T follicular helper cell (primary cell): ENCODE measurements around the gene NAT14.
"Not testable (repeated sequence)": the region's sequence is repeated elsewhere in the genome, so short reads cannot be mapped to it uniquely, and the experiment has no call there.

ENCODE experiments used
- DNase-seq: peaks from one replicate; pipeline ENCODE4 v3.0.0-alpha.2; 2020; ENCODE audit warnings: low read depth
- total RNA-seq, 2 experiments: gene quantifications; one replicate each; lab custom pipeline; 2026; lab: John Stamatoyannopoulos, UW

Gene NAT14, protein sequence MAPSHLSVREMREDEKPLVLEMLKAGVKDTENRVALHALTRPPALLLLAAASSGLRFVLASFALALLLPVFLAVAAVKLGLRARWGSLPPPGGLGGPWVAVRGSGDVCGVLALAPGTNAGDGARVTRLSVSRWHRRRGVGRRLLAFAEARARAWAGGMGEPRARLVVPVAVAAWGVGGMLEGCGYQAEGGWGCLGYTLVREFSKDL
- total RNA-seq: 3.4 to 4.3 reads per million in 2 experiments

DNA sequence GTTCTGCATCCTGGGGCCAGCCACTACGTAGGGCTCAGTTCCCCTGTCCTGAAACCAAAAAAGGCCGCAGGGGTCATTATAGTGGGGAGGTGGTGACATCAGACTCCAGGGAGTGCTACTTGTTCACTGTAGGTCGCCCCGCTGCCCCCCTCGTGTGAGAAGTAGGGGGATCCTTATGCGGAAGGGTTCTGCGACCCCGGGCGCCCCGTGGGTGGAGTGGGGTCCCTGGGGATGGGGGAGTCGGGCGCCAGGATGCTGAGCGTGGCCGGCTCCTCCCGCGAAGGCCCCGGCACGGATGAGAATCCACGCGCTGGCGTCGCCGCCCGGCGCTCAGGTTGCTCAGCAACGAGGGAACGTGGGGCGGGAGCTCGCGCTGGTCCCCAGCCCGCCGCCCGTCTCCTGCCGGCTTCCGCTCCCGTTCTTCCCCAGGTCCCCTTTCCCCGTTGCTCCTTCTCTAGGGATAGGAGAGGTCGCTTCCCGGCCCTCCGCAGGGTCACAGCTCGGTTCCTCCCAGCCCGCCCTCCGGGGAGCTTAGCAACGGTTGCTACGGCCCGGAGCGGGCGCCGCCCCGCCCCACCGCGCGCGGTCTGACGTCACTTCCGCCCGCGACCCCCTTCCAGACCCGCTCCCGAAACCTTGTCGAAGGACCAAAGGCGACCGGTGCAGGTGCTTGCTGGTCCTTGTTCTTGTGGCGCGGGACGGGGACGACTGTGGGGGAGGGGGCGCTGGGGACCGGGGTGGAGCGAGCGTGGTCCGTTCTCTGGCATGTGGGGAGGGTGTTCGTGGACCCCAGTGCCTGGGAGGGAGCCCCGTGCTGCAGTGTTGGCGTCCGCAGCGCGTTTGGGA, at the start of gene NAT14:
NAT14 (plus strand) TSS at position 596 of the 846 bp plus-strand sequence. CDS start 521 bp downstream, outside the sequence.
- peak; percentile 52 for DNase-seq

DNA sequence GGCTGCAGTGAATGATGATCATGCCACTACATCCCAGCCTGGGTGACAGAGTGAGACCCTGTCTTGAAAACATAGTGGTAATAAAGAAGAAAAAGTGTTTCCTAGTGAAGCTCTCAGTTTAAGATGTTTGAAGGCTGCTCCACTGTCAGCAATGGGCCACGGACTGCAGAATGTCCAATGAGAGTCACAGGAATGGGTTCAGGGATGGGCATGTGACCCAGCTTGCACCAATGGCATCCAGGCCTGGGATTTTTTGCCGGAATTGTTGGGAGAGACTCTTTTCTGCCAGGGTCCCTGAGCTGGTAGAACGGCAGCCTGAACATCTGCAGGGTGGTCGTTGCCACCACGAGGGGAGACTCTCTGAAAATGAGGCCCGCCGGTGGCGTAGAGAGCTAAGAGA, 48.1 kb upstream of the NAT14 start:
- DNase-seq: no peak

DNA sequence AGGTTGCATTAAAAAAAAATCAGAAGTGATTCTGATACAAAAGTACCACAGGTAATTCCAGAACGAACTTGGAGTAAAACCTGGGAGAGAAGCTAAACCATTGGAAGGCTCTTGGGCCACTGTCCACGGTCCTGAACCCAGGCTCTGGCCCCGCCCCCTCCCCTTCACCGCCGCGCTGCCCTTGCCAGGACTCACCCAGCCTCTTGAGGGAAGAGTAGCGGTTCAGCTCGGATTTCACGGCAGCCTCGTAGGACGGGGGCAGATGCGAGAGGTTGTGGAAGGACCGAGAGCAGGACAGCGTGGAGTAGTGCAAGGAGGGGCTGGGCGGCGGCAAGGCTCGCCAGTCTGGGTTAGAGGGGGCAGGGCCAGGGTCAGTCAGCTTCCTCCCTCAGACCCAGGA, 47.6 kb upstream of the NAT14 start:
- no peak for DNase-seq

DNA sequence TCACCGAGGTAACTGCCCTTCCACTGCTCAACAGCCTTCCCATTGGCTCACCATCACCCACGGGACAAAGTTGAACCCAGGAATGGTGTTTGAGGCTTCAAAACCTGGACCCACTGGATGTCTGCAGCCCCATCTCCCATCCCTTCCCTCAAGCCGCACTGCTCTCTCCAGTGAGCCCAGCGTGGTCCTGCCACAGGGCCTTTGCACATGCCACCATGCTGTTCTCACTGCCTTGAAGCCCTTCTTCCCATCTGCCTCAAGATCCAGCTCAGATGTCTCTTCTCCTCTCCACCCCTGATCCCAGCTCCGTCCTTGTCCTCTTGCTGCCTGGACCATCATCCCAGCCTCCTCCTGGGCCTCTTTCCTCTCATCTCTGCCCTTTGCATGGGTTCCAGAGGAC, 45.9 kb upstream of the NAT14 start:
- DNase-seq: no peak

DNA sequence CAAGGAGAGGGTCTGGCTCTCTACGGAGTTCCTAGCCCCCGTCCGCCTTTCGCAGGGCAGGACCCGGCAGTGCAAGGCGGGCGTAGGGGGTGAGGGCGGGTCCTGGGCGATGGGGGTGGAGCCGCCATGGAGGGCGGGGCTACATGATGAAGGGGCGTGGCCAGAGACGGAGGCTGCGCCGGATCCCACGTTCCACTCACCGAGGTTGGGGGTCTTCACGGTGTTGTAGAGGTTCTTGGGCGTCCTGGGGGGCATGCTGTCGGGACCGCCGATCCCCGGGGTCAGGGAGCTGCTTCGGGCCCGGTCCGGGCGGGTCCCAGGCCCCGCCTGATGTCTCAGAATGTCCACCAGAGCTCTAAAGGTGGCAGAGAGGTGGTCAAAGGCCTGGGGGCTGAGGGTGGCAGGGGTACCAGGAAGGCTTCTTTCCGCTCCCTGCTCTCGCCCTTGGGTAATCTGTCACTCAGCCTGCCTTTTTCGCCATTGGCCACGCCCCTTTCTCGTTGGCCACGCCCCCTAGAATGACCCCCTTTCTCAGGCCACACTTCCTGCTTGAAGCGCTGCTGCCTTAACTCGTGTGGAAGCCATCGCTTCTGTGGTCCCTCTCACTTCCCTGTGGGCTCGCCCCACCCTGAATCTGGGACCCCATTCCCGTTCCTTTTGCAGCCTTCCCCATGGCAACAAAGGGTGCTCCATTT, 44.4 kb upstream of the NAT14 start:
- no peak for DNase-seq

DNA sequence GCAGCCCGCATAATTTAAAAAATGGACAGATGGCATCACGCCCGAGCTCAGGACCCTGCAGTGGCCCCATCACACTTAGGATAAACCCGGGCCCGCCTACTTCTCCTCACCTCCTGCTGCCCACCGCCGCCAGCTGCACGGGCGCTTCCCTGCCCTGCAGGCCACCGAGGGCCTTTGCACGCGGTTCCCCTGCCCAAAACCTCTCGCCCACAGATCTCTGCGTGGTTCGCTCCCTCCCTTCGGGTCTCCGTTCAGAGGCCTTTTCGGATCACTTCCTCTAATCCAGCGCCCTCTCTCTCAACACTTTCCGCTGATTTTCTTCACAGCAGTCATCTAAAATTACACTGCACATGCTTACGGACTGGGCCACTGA, 43.7 kb upstream of the NAT14 start:
- DNase-seq: no peak

DNA sequence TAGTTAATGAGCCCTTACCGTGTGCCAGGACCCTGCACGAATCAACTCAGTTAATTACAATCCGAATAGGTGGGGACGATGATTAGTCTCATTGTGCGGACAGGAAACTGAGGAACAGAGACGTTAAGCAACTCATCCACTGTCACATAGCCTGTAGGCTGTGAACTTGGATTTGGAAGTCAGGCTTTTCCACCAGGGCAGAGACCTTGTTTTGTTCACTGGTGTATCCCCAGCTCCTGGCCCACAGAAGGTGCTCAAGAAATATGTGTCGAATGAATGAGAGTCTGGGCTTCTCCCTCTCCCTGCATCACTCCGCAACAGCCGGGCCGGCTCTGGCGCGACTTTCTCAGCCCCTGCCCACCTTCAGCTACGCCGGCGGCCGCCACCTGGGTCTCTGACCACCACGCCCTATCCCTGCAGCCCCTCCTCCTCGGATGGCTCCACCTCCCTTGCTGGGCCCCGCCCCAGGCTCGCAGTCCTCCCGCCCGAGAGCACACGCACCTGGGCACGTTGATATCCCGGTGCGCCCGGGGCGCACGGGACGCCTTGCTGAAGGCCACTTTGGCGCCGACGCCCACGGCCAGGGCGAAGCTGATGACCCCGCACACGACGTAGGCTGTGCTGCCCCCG, 43.2 kb upstream of the NAT14 start:
- DNase-seq: no peak

DNA sequence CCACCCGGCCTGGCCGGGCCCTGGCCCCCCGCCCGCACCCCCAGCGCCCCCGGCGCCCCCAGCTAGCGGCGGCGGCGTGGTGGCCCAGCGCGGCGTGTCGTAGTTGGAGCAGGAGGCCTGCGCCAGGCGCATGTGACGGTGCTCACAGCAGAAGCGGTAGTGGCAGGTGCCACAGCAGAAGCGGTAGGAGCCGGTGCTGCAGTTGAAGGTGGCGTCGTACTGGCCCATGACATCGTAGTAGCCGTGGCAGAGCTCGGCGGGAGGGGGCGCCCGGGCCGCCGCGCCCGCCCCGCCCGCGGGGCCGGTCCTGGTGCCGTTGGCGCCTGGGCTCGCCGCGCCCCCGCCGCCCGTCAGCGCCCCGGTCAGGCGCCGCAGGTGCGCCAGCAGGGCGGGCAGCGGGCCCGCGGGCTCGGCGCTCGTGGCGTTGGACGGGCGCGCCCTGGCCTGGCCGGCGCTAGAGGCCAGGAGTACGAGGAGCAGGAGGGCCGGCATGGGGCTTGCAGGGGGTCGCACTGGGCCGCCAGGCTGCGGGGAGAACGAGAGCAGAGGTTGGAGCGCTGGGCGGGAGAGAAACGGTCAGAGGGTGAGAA, 42.5 kb upstream of the NAT14 start:
- DNase-seq: no peak

DNA sequence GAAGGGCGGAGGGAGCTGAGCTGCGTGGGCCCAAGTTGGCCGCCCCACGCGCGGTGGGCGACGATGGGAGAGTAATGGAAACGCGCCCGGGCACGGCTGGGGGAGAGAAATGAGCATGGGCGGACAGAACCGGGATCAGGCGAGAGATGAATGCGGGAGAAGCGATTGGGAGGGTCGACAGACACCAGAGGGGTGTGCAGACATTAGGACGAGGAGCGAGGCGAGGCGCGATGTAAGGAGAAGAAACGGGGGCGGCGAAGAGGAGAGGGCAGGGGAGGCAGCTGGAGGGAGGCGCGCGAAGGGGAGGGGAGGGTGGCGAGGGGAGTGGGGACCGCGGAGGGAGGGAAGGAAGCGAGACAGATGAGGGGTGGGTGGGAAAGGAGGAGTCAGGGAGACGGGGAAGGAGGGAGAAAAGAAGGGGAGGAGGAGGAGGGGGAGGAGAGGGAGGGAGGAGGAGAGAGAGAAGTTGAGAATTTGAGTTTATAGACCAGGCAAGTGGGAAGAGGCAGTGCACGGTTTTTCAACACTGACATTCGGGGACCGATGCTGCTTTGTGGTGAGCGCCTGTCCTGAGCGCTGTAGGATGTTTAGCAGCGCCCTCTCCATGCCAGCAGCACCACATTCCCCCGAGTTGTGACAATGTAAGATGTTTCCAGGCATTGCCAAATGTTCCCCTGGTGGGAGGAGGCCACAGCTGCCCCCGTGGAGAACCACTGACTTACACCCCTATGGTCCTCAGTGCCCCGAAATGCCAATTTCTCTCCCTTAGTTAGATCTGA, 41.8 kb upstream of the NAT14 start, which contains the start of gene SHISA7:
SHISA7 (minus strand) TSS at position 256 of the 779 bp plus-strand sequence. CDS start 437 bp downstream, outside the sequence.
- DNase-seq: no peak

DNA sequence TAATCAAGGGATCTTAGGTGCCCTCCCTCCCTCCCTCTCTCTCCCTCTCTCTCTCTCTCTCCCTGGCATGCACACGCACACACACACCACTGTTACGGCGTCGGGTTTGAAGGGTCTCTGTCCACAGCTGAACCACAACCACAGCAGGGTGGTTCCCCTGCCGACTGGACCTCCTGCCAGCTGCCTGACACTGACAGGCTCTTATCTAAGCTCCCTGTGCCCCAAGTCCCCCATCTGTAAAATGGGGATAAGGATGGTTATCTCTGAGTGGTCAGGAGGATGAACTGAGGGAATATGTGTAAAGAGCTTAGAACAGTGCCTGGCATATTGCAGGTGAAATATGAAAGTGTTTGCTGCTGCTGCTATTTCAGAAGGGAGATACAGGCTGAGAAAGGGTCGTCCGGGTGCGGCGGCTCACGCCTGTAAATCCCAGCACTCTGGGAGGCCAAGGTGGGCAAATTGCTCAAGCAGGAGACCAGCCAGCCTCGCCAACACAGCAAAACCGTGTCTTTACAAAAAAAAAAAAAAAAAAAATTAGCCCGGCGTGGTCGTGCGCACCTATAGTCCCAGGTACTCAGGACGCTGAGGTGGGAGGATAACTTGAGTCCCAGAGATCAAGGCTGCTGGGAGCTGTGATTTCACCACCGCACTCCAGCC, 41.0 kb upstream of the NAT14 start:
- DNase-seq: no peak

DNA sequence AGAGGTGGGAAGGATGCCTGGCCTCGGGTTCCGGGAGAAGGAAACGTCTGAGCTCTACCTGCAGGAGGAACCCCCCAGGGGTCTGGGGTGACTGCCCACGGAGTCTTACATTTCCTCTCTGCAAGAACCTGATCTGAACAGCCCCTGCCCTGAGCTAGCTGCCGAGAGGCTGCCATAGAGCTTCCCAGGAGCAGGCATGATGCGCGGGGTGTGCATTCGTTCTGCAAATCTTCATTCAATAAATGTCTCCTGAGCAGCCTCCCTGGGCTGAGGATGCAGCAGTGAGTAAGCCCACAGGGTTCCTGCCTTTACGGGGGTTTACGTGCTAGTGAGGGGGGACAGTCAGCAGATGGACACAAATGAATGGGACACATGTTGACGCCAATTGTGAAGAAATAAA, 40.3 kb upstream of the NAT14 start:
- DNase-seq: no peak

DNA sequence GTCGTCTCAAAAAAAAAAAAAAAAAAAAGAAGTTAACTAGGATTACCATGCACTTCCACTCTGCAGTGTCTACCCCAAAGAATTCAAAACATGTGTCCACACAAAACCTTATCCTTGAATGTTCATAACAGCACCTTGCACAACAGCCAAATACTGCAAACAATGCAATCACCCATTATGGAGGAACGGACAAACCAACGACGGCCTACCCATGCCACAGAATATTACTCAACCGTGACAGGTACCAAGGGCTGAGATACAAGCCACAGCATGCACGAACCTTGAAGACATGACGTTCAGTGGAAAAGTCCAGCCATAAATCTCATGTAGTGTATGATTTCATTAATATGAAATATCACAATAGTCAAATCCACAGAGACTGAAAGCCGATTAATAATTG, 38.9 kb upstream of the NAT14 start:
- DNase-seq: no peak

DNA sequence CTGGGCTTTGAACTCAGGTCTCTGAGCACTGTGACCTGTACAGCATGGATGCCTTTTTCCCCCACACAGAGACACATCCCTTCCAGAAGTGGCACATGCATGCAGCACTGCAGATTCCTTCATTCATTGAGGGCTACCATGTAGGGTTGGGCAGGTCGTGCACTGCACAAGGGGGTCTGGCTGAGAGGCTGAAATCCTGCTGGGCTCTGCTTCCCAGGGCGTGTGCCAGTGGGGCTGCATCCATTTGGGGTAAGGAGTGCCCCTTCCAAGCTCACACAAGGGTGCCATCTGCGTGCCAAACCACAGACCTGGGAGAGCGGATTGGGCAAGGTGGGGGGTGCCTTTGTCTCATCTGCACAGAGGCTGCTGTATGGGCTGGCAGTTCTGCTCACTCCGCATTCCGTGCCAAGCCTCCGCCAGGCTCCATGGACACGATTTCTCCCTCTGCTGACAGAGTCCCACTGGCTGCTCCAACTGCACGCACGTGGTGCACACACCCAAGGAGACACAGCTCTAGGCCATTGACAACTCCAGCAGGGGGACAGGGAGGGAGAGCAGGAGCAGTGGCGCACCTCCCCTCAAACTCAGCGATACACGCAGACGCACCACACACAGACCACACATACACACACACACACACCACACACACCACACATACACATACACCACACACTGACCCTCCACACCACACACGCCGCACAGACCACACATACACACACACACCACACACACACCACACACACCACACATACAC, 37.4 kb upstream of the NAT14 start:
- DNase-seq: no peak

DNA sequence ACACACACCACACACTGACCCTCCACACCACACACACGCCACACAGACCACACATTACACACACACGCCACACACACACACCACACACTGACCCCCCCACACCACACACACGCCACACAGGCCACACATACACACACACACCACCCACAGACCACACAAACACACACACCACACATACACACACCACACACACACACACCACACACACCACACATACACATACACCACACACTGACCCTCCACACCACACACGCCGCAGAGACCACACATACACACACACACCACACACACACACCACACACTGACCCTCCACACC, 36.9 kb upstream of the NAT14 start:
- DNase-seq: not testable (repeated sequence)

DNA sequence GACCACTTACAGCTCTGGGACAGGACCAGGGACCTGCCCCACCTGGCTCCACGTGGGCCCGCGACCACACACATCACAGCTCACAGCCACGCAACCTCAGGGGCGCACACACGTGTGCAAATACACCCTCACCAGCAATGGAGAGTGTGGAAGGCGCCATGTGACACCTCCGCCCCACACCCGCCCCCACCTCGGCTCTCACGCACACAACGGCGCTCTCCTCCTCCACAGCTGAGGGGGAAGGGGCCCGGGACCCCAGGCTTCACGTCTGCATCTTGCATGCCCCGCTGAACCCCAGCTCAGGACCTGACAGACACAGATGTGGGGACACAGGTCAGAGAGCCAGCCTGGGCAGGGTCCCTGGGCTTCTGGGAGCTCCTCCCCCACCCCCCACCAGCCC, 35.5 kb upstream of the NAT14 start:
- no peak for DNase-seq

DNA sequence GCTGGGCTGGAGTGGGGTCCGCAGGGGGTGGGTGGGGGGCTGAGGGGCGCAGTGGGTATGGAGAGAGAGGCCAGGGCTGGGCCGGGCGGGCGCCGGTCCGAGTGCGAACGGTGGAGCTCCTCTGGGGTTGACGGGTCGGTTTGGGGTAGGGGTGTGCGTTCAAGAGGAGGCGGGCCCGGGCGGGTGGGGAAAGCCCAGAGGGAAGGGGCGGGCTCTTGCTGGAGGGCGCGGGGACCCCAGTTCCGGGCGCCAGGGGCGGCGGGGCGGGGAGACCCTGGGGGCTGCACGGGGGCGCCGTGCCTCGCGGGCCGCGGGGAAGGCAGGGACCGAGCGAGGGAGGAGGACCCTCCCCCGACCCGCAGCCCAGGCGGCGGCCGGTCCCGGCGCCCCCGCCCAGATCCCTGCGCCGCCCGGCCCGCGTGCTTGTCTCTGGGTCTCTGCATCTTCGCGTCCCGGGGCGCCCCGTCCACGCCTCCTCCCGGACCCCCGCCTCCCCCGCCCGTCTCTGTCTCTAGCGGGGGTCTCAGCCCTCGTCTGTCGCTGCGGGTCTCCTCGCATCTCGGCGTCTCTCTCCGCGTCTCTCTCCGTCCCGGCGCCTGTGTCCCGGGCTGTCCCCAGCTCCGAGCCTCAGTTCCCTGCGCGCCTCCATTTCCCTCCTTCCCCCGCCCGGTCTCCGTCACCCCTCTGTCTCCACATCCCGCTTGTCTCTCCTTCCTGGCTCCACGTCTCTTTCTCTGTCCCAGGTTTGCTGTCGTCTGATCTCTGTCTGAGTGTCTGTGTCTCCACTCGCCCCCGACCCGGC, 33.6 kb upstream of the NAT14 start:
- DNase-seq: no peak

DNA sequence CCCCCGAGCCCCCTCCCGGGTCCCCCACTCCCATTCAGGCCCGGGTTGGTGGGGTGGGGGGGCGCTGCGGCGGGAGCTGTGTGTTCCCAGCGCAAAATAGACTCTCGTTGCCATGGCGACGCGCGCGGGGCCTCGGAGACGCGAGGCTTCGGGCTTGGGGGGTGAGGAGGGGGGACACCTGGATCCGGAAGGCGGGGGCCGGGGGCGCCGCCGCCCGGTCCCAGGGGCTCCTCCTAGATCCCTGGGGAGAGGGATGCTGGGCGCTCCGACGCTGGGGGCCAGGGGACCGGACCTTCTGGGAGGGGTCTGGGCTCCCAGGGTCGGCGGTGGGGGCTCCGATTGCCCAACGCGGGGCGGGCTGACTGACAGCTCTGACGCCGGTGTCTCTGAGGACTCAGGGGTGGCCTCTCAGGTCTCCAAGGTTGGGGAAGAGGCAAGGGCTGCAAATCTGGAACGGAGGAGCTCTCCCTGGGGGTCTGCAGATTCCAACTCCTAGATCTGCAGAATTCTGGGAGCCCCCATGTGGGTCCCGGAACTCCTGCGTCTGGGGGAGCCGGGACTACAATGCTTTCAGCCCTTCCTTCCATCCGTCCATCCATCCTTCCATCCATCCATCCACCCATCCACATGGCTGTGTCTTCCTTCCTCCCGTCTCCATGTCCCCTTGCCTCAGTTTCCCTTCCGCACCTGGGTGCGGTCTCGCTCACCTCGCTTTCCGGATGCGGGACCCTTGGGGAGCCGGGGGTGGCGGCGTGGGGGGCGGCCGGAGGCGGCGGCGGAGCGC, 32.8 kb upstream of the NAT14 start:
- peak; percentile 26 for DNase-seq

DNA sequence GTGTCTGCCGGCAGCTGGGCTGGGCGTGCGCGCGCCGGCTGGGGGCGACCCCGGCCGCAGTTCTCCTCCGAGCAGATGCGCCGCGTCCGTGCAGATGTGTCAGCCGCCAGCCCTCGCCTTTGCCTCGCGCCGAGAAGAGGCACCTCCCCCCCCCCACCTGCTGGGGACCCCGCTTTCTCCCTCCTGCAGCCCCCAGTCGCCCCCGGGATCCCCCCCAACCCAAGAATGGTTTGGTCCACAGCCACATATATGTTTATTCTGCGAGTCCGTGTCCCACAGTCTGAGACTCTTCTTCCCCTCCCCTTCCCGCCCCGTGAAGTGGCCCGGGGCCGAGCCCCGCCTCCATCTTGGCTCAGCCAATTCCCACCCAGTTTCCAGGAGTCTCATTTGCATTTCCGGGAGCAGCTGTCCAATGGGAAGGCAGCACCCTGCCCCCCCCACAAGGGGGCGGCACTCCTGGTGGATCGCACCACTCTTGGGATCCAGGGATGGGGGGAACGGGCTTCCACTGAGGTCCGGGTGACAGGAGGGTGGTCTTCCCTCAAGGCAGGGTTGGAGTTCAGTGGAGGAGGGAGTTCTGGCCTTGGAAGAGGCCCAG, 32.1 kb upstream of the NAT14 start:
- no peak for DNase-seq
